ENCODE results near the gene OXCT2.
"Not testable (repeated sequence)": the region's sequence is repeated elsewhere in the genome, so short reads cannot be mapped to it uniquely, and the experiment has no call there.

Gene OXCT2

GRCh38 chr1:39771022-39771532 is at the start of gene OXCT2:
TSS of gene OXCT2 (minus strand) at chr1:39771348. CDS start at chr1:39771255, 93 bp downstream.
- not testable (repeated sequence) for DNase-seq

GRCh38 chr1:39819091-39819812 is 48.1 kb upstream of the OXCT2 start:
- no peak for DNase-seq

GRCh38 chr1:39818482-39818881 is 47.3 kb upstream of the OXCT2 start:
- DNase-seq = no peak

- peak; percentile 22 to 70 (median 60) for DNase-seq
Observed at GRCh38 chr1:39817091-39817932, 46.2 kb upstream of the OXCT2 start.

GRCh38 chr1:39816415-39817090 is 45.4 kb upstream of the OXCT2 start:
- DNase-seq = peak; percentile 13 to 67 (median 50)

- no peak for DNase-seq
Observed at GRCh38 chr1:39812913-39813312, 41.8 kb upstream of the OXCT2 start.

GRCh38 chr1:39808784-39809517 is 37.8 kb upstream of the OXCT2 start:
- no peak for DNase-seq

GRCh38 chr1:39805385-39805784 is 34.2 kb upstream of the OXCT2 start:
- no peak for DNase-seq

- DNase-seq = no peak
Observed at GRCh38 chr1:39802496-39803260, 31.5 kb upstream of the OXCT2 start.

GRCh38 chr1:39800471-39800835 is 29.3 kb upstream of the OXCT2 start:
- DNase-seq = no peak

GRCh38 chr1:39799770-39800470 is 28.8 kb upstream of the OXCT2 start:
- DNase-seq = peak; percentile 20 to 66 (median 40)

- DNase-seq = peak; percentile 53 to 83 (median 74)
Observed at GRCh38 chr1:39798859-39799769, 28.0 kb upstream of the OXCT2 start.

GRCh38 chr1:39795651-39796050 is 24.5 kb upstream of the OXCT2 start:
- no peak for DNase-seq

GRCh38 chr1:39791838-39792237 is 20.7 kb upstream of the OXCT2 start:
- DNase-seq = no peak

- no peak for DNase-seq
Observed at GRCh38 chr1:39789571-39790110, 18.5 kb upstream of the OXCT2 start.

- peak in 3 of 6 experiments; percentile 3 to 12 (median 4) for DNase-seq
Observed at GRCh38 chr1:39788758-39789570, 17.8 kb upstream of the OXCT2 start, which contains the start of gene BMP8B. TSS of gene BMP8B (minus strand) at chr1:39788865. CDS start at chr1:39788485, 380 bp downstream.

GRCh38 chr1:39788426-39788757 is 17.2 kb upstream of the OXCT2 start:
- DNase-seq = no peak

GRCh38 chr1:39787964-39788363 is 16.8 kb upstream of the OXCT2 start:
- DNase-seq = not testable (repeated sequence)

GRCh38 chr1:39787468-39787867 is 16.3 kb upstream of the OXCT2 start:
- no peak for DNase-seq

Data from stimulated activated naive CD4-positive, alpha-beta T cell (primary cell).